Measurements from ENCODE around the gene HPCAL1. TPM values are rescaled to one million over a fixed set of nuclear protein-coding genes. Genes with fewer than 3 reads are reported as not detected.

Gene HPCAL1
- total RNA-seq, 2 donors from 2014 or later: 41.0 to 66.3 TPM

DNA sequence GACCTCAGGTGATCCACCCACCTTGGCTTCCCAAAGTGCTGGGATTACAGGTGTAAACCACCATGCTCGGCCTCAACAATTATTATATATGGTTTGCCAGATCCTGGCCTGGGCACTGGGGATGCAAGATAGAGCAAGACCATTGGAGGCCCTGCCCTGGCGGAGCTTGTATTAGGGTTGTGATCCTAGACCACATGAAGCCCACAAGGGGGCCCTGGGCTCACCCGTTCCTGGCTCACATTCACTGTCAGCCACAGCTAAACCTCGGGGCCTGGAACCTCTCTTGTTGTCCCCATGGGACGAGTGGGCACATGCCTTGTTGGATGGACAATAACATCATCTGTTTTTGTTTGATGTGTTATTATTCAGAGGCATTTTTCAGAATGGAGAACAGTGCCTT lies 14.9 kb downstream of the HPCAL1 start:
- TF ChIP-seq, protein P1, sequence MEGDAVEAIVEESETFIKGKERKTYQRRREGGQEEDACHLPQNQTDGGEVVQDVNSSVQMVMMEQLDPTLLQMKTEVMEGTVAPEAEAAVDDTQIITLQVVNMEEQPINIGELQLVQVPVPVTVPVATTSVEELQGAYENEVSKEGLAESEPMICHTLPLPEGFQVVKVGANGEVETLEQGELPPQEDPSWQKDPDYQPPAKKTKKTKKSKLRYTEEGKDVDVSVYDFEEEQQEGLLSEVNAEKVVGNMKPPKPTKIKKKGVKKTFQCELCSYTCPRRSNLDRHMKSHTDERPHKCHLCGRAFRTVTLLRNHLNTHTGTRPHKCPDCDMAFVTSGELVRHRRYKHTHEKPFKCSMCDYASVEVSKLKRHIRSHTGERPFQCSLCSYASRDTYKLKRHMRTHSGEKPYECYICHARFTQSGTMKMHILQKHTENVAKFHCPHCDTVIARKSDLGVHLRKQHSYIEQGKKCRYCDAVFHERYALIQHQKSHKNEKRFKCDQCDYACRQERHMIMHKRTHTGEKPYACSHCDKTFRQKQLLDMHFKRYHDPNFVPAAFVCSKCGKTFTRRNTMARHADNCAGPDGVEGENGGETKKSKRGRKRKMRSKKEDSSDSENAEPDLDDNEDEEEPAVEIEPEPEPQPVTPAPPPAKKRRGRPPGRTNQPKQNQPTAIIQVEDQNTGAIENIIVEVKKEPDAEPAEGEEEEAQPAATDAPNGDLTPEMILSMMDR (IDR thresholded peaks at IDR 0.05): no peak
- no peak for TF ChIP-seq POLR2A (IDR thresholded peaks at IDR 0.05)
- intact Hi-C loops (cut with DNase I): no loop called here
- no peaks in the 10 kb centered on the region for H3K9me3 ChIP-seq
- H3K4me1 ChIP-seq: no peaks in the 10 kb centered on the region
- no peaks in the 10 kb centered on the region for H3K36me3 ChIP-seq (replicated peaks in 1 of 2; ENCODE audit: insufficient read depth in 1 of 2, low read depth in 2 of 2)
- ATAC-seq (no peak), DNase-seq (no peak)
- H3K27me3 ChIP-seq: no peaks in the 10 kb centered on the region
- no peak overlapping the region for H3K27ac ChIP-seq
- H3K4me3 ChIP-seq: no peak overlapping the region
- WGBS, 2 donors: 78 to 89% methylated on average over 5 of the region's 5 CpGs

GRCh38 chr2:10318345-10318744 lies 15.6 kb downstream of the HPCAL1 start:
- intact Hi-C loops (cut with DNase I): no loop called here
- no peak for DNase-seq
- H3K27ac ChIP-seq: no peak overlapping the region
- H3K9me3 ChIP-seq: no peaks in the 10 kb centered on the region
- no peak for ATAC-seq
- no peaks in the 10 kb centered on the region for H3K36me3 ChIP-seq (replicated peaks in 1 of 2; ENCODE audit: insufficient read depth in 1 of 2, low read depth in 2 of 2)
- H3K27me3 ChIP-seq: no peaks in the 10 kb centered on the region
- WGBS, 2 donors: 88 to 95% methylated on average over 13 of the region's 13 CpGs
- TF ChIP-seq POLR2A (IDR thresholded peaks at IDR 0.05): no peak
- TF ChIP-seq, protein P1 (IDR thresholded peaks at IDR 0.05): no peak
- no peaks in the 10 kb centered on the region for H3K4me1 ChIP-seq
- no peak overlapping the region for H3K4me3 ChIP-seq

GRCh38 chr2:10319892-10320574 lies 17.3 kb downstream of the HPCAL1 start:
- H3K4me1 ChIP-seq: peaks cover 10% of the 10 kb centered on the region
- H3K36me3 ChIP-seq (replicated peaks in 1 of 2; ENCODE audit: insufficient read depth in 1 of 2, low read depth in 2 of 2): no peaks in the 10 kb centered on the region
- ATAC-seq (no peak), DNase-seq (no peak)
- no peak overlapping the region for H3K27ac ChIP-seq
- intact Hi-C loops (cut with DNase I): no loop called here
- WGBS, 2 donors: 85 to 88% methylated on average over 9 to 10 of the region's 10 CpGs
- H3K9me3 ChIP-seq: no peaks in the 10 kb centered on the region
- no peak overlapping the region for H3K4me3 ChIP-seq
- TF ChIP-seq POLR2A (IDR thresholded peaks at IDR 0.05): no peak
- TF ChIP-seq, protein P1 (IDR thresholded peaks at IDR 0.05): no peak
- no peaks in the 10 kb centered on the region for H3K27me3 ChIP-seq

- 95 to 98% methylated on average over 4 of the region's 4 CpGs for WGBS, 2 donors
- Histone ChIP-seq H3K27me3 (no peaks in the 10 kb centered on the region), H3K27ac (no peak overlapping the region), H3K36me3 (replicated peaks in 1 of 2; ENCODE audit: insufficient read depth in 1 of 2, low read depth in 2 of 2) (no peaks in the 10 kb centered on the region), H3K4me1 (peaks cover 15% of the 10 kb centered on the region), H3K4me3 (no peak overlapping the region), H3K9me3 (no peaks in the 10 kb centered on the region)
- no peak for ATAC-seq
- no peak for DNase-seq
- TF ChIP-seq, protein P1 (IDR thresholded peaks at IDR 0.05): no peak
- no peak for TF ChIP-seq POLR2A (IDR thresholded peaks at IDR 0.05)
- intact Hi-C loops (cut with DNase I): no loop called here
These were observed 17.8 kb downstream of the HPCAL1 start for GRCh38 chr2:10320575-10320931.

DNA sequence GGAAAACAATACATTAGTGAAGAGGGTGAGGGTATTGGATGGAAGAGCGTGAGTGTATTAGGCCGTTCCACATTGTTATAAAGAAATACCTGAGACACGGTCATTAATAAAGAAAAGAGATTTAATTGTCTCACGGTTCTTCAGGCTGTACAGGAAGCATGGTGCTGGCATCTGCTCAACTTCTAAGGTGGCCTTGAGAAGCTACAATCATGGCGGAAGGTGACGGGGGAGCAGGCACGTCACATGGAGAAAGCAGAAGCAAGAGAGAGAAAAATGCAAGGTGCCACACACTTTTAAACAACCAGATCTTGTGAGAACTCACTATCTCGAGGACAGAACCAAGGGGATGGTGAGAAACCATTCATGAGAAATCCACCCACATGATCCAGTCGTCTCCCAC lies 18.2 kb downstream of the HPCAL1 start:
- Histone ChIP-seq H3K36me3 (replicated peaks in 1 of 2; ENCODE audit: insufficient read depth in 1 of 2, low read depth in 2 of 2) (no peaks in the 10 kb centered on the region), H3K4me1 (peaks cover 19% of the 10 kb centered on the region), H3K4me3 (no peak overlapping the region), H3K27me3 (no peaks in the 10 kb centered on the region), H3K9me3 (no peaks in the 10 kb centered on the region), H3K27ac (no peak overlapping the region)
- DNase-seq (peak in 1 of 4 donors; percentile 40), ATAC-seq (no peak)
- WGBS, 2 donors: 65 to 76% methylated on average over 9 of the region's 9 CpGs
- intact Hi-C loops (cut with DNase I): no loop called here
- TF ChIP-seq, protein P1 (IDR thresholded peaks at IDR 0.05): no peak
- no peak for TF ChIP-seq POLR2A (IDR thresholded peaks at IDR 0.05)

Measured in body of pancreas (tissue), 4 donors.